CD4-positive, alpha-beta T cell treated with Interleukin-12 subunit alpha and Interleukin-12 subunit beta, for 1 hour (primary cell): ENCODE results near the gene FAAH2.
"Not testable (repeated sequence)": the region's sequence is repeated elsewhere in the genome, so short reads cannot be mapped to it uniquely, and the experiment has no call there.

Experiments used
- DNase-seq: peaks from one replicate; pipeline ENCODE4 v3.0.0-alpha.2; 2020

FAAH2 gene

GRCh38 chrX:57286507-57287251 is at the start of gene FAAH2:
TSS of gene FAAH2 (plus strand) at chrX:57286706. CDS start at chrX:57286826, 120 bp downstream.
- DNase-seq: peak; percentile 79

GRCh38 chrX:57241967-57242366 is 44.5 kb upstream of the FAAH2 start:
- DNase-seq: no peak

- DNase-seq: no peak
Measured at GRCh38 chrX:57251965-57252364, 34.5 kb upstream of the FAAH2 start.

- DNase-seq: no peak
Measured at GRCh38 chrX:57265126-57265525, 21.4 kb upstream of the FAAH2 start.

GRCh38 chrX:57266275-57266674 is 20.2 kb upstream of the FAAH2 start:
- DNase-seq: no peak

- DNase-seq: no peak
Measured at GRCh38 chrX:57266871-57267270, 19.6 kb upstream of the FAAH2 start.

- DNase-seq: no peak
Measured at GRCh38 chrX:57267308-57267707, 19.2 kb upstream of the FAAH2 start.

GRCh38 chrX:57270980-57271379 is 15.5 kb upstream of the FAAH2 start:
- no peak for DNase-seq

GRCh38 chrX:57282568-57282967 is 3.9 kb upstream of the FAAH2 start:
- peak; percentile 42 for DNase-seq

GRCh38 chrX:57285001-57285400 is 1.5 kb upstream of the FAAH2 start:
- DNase-seq: no peak

GRCh38 chrX:57289089-57289488 is 2.6 kb downstream of the FAAH2 start:
- no peak for DNase-seq

GRCh38 chrX:57294961-57295360 is 8.5 kb downstream of the FAAH2 start:
- DNase-seq: no peak

GRCh38 chrX:57295679-57296078 is 9.2 kb downstream of the FAAH2 start:
- DNase-seq: not testable (repeated sequence)

GRCh38 chrX:57313583-57314215 is 27.2 kb downstream of the FAAH2 start:
- DNase-seq: no peak

GRCh38 chrX:57329008-57329407 is 42.5 kb downstream of the FAAH2 start:
- DNase-seq: no peak

- not testable (repeated sequence) for DNase-seq
Measured at GRCh38 chrX:57335790-57336189, 49.3 kb downstream of the FAAH2 start.

GRCh38 chrX:57353472-57354132 is 67.1 kb downstream of the FAAH2 start:
- DNase-seq: no peak

- DNase-seq: no peak
Measured at GRCh38 chrX:57364145-57364544, 77.6 kb downstream of the FAAH2 start.

GRCh38 chrX:57366430-57366829 is 79.9 kb downstream of the FAAH2 start:
- no peak for DNase-seq

GRCh38 chrX:57367649-57368048 is 81.1 kb downstream of the FAAH2 start:
- no peak for DNase-seq

- no peak for DNase-seq
Measured at GRCh38 chrX:57368158-57368557, 81.7 kb downstream of the FAAH2 start.

GRCh38 chrX:57379296-57379695 is 92.8 kb downstream of the FAAH2 start:
- DNase-seq: no peak

GRCh38 chrX:57380026-57380796 is 93.7 kb downstream of the FAAH2 start:
- DNase-seq: no peak
